Body of pancreas (tissue), 4 donors: Measurements from ENCODE around the gene TNFRSF8. TPM values are rescaled to one million over a fixed set of nuclear protein-coding genes. Genes with fewer than 3 reads are reported as not detected.
A peak's percentile ranks its signal among the peaks of the same experiment; 100 is the strongest.
"Not testable (repeated sequence)": the region's sequence is repeated elsewhere in the genome, so short reads cannot be mapped to it uniquely, and the experiment has no call there.

Experiments
- ATAC-seq: fragments of 150-250 bp; one replicate; pipeline ENCODE4 v1.9.1; 2016
- DNase-seq, 4 donors: peaks; one replicate each; pipeline ENCODE4 v3.0.0-alpha.2; 2019
- H3K27ac ChIP-seq, 4 donors: fragments of 200-600 bp; sonication (generic); 1 replicate in 3 of 4; 2 replicates in 1 of 4; pipeline versions ENCODE4 v1.5.1 to v1.6.1; 2016 to 2019; ENCODE audit warnings: mild to moderate bottlenecking in 1 of 4, mixed read lengths in 1 of 4, moderate library complexity in 1 of 4
- H3K27me3 ChIP-seq, 2 donors: fragments of 200-600 bp; sonication (generic); one replicate each; pipeline ENCODE4 v1.6.0; 2016; ENCODE audit warnings: mild to moderate bottlenecking in 1 of 2
- H3K36me3 ChIP-seq, 2 donors: fragments of 200-600 bp; sonication (generic); replicated peaks in 1 of 2; 2 replicates each; pipeline ENCODE4 v1.5.1; 2016; ENCODE audit warnings: low read depth in 2 of 2; ENCODE audit not compliant: insufficient read depth in 1 of 2
- H3K4me1 ChIP-seq: fragments of 200-600 bp; sonication (generic); one replicate; pipeline ENCODE4 v1.6.0; 2016
- H3K4me3 ChIP-seq, 2 donors: fragments of 200-600 bp; sonication (generic); 1 replicate in 1 of 2; 2 replicates in 1 of 2; pipeline ENCODE4 v1.5.1; 2016 to 2019
- H3K9me3 ChIP-seq, 3 donors: fragments of 200-600 bp; sonication (generic); 1 replicate in 2 of 3; 2 replicates in 1 of 3; pipeline ENCODE4 v1.5.1; 2016
- POLR2A ChIP-seq, 3 donors: fragments of 450-650 bp; IDR thresholded peaks; one replicate each; pipeline ENCODE4 v1.6.1; 2016; ENCODE audit warnings: antibody characterized with exemption in 3 of 3, mild to moderate bottlenecking in 2 of 3
- WGBS, 2 donors: methylation state at CpG; one replicate each; pipeline ENCODE4 v1.1.5; 2017; 5-methylcytosine and 5-hydroxymethylcytosine counted together
- intact Hi-C: fragments of 100-400 bp; cut with DNase I; formaldehyde crosslinking; loops from one replicate; pipeline ENCODE4 v1.15.1; 2023
- total RNA-seq, 2 donors: library from RNA; depleted of rRNA; stranded (reverse); fragments of >200 nt; gene quantifications; one replicate each; pipeline ENCODE4 v1.1.0, GENCODE V29; 2016
- TF ChIP-seq, protein P1 (sequence below), 7 experiments: fragments of 450-650 bp in 4 of 7; fragments of 200-600 bp in 3 of 7; sonication (generic) in 3 of 7; IDR thresholded peaks; one replicate each; pipeline ENCODE4 v1.5.1; 2016 to 2019; ENCODE audit warnings: antibody characterized with exemption in 7 of 7

The TNFRSF8 gene
- total RNA-seq, 2 donors from 2014 or later = not detected

DNA sequence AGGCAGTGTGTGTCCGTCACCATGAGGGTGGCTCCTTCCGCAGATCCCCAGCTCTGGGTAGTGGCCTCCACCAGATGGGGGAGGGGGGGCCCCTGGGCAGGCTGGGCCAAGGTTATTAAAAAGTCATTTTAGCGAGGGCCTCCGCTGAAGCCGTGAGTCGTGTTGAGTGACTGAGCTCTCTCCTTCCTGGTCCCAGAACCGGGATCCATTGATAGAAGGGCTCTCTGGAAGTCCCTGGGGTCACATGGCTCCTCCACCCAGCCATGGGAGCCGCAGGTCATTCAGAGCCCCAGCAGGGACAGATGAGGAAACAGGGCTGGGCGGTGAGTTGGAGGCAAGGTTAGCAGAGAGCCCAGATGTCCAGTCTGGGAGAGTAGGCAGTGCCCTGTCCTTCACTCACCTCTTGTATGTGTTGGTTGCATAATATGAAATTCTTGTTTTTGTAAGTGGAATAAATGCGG lies 30.9 kb upstream of the TNFRSF8 start:
- Histone ChIP-seq H3K4me1 (no peaks in the 10 kb centered on the region), H3K9me3 (no peaks in the 10 kb centered on the region), H3K27ac (no peak overlapping the region), H3K36me3 (peaks cover 0 to 2% of the 10 kb centered on the region in 2 donors), H3K27me3 (no peaks in the 10 kb centered on the region), H3K4me3 (no peak overlapping the region)
- TF ChIP-seq POLR2A (IDR thresholded peaks at IDR 0.05) = no peak
- TF ChIP-seq, protein P1, sequence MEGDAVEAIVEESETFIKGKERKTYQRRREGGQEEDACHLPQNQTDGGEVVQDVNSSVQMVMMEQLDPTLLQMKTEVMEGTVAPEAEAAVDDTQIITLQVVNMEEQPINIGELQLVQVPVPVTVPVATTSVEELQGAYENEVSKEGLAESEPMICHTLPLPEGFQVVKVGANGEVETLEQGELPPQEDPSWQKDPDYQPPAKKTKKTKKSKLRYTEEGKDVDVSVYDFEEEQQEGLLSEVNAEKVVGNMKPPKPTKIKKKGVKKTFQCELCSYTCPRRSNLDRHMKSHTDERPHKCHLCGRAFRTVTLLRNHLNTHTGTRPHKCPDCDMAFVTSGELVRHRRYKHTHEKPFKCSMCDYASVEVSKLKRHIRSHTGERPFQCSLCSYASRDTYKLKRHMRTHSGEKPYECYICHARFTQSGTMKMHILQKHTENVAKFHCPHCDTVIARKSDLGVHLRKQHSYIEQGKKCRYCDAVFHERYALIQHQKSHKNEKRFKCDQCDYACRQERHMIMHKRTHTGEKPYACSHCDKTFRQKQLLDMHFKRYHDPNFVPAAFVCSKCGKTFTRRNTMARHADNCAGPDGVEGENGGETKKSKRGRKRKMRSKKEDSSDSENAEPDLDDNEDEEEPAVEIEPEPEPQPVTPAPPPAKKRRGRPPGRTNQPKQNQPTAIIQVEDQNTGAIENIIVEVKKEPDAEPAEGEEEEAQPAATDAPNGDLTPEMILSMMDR (IDR thresholded peaks at IDR 0.05) = no peak
- WGBS, 2 donors = 75 to 87% methylated on average over 10 of the region's 10 CpGs
- ATAC-seq (no peak), DNase-seq (no peak)
- intact Hi-C loops = no loop called here

DNA sequence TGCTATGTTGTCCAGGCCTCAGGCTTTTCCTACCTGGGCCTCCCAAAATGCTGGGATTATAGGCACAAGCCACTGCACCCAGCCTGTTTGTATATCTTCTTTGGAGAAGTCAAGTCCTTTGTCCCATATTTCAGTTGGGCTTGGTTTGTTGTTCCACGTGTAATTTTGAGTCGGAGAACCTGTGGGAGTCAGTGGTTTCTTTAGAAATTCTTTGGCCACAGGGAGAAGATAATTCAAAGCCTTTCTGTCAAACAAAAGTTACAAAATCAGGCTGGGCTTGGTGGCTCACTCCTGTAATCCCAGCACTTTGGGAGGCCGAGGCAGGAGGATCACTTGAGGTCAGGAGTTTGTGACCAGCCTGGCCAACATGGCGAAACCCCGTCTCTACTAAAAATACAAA lies 29.7 kb upstream of the TNFRSF8 start:
- ATAC-seq, H3K36me3 ChIP-seq, intact Hi-C loops, H3K27me3 ChIP-seq, H3K27ac ChIP-seq, H3K4me1 ChIP-seq, H3K9me3 ChIP-seq, DNase-seq, H3K4me3 ChIP-seq: not testable (repeated sequence)
- 76 to 92% methylated on average over 5 of the region's 5 CpGs for WGBS, 2 donors

- Histone ChIP-seq H3K36me3 (peaks cover 0 to 2% of the 10 kb centered on the region in 2 donors), H3K27me3 (no peaks in the 10 kb centered on the region), H3K4me1 (no peaks in the 10 kb centered on the region), H3K27ac (no peak overlapping the region), H3K4me3 (no peak overlapping the region), H3K9me3 (no peaks in the 10 kb centered on the region)
- DNase-seq (peak in 2 of 4 donors; percentile 18 to 32), ATAC-seq (no peak)
- no peak for TF ChIP-seq POLR2A (IDR thresholded peaks at IDR 0.05)
- TF ChIP-seq, protein P1 (IDR thresholded peaks at IDR 0.05) = no peak
- intact Hi-C loops = no loop called here
- WGBS, 2 donors = 72 to 77% methylated on average over 7 of the region's 7 CpGs
These were observed 28.7 kb upstream of the TNFRSF8 start for GRCh38 chr1:12034381-12034801.

- H3K9me3 ChIP-seq = no peaks in the 10 kb centered on the region
- 50 to 53% methylated on average over 4 of the region's 4 CpGs for WGBS, 2 donors
- no peaks in the 10 kb centered on the region for H3K36me3 ChIP-seq
- no peak overlapping the region for H3K4me3 ChIP-seq
- no peak overlapping the region for H3K27ac ChIP-seq
- DNase-seq = no peak
- no peaks in the 10 kb centered on the region for H3K4me1 ChIP-seq
- TF ChIP-seq, protein P1 (IDR thresholded peaks at IDR 0.05) = no peak
- TF ChIP-seq POLR2A (IDR thresholded peaks at IDR 0.05) = no peak
- intact Hi-C loops = no loop called here
- ATAC-seq = no peak
- no peaks in the 10 kb centered on the region for H3K27me3 ChIP-seq
These were observed 27.8 kb upstream of the TNFRSF8 start for GRCh38 chr1:12035312-12035711.

- Histone ChIP-seq H3K36me3 (no peaks in the 10 kb centered on the region), H3K4me3 (no peak overlapping the region), H3K9me3 (no peaks in the 10 kb centered on the region), H3K27me3 (no peaks in the 10 kb centered on the region), H3K27ac (no peak overlapping the region), H3K4me1 (no peaks in the 10 kb centered on the region)
- TF ChIP-seq POLR2A (IDR thresholded peaks at IDR 0.05) = no peak
- TF ChIP-seq, protein P1 (IDR thresholded peaks at IDR 0.05) = no peak
- ATAC-seq = no peak
- 67 to 72% methylated on average over 13 to 17 of the region's 18 CpGs for WGBS, 2 donors
- intact Hi-C loops = no loop called here
- no peak for DNase-seq
These were observed 25.4 kb upstream of the TNFRSF8 start for GRCh38 chr1:12037486-12038355.
